Measurements from ENCODE around the gene PSTPIP2. TPM values are rescaled to one million over a fixed set of nuclear protein-coding genes. Genes with fewer than 3 reads are reported as not detected.

Gene PSTPIP2, protein sequence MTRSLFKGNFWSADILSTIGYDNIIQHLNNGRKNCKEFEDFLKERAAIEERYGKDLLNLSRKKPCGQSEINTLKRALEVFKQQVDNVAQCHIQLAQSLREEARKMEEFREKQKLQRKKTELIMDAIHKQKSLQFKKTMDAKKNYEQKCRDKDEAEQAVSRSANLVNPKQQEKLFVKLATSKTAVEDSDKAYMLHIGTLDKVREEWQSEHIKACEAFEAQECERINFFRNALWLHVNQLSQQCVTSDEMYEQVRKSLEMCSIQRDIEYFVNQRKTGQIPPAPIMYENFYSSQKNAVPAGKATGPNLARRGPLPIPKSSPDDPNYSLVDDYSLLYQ
- 17.2 and 20.2 TPM in 2 replicates for total RNA-seq

DNA sequence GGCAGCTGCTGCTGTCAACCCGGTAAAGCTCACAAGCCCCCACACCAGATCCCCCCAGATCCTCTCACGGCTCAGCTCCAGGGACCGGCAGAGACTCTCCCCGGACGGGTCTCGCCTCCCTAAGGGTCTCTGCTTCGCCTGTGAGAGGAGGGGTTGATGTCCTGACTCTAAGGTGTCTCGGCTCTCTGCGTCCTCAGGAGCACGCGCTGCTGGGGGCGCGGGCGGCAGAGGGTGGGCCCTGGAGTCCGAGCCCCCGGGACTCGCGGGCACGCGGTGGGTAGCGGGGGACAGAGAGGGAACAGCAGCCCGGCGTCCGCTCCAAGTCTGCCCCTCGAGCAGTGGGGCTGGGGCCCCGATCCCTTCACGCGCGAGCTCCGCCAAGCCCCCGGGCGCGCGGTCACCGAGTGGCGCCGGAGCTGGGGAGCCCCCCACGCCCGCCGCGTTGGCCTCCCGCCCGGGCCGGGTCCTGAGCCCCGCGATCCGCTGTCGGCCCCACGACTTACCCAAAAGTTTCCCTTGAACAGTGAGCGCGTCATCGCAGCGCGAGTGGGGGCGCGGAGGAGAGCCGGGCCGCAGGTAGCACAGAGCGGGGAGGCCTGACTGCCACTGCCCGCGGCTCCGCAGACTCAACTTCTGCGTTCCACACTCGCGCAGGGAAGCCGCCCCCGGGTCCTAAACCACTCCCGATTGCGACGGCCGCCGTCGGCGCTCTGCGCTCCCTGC, at the start of gene PSTPIP2:
Gene PSTPIP2, minus strand, starts transcription at position 608 of the 723 bp plus-strand sequence. Its CDS starts 72 bp downstream, at position 536.

DNA sequence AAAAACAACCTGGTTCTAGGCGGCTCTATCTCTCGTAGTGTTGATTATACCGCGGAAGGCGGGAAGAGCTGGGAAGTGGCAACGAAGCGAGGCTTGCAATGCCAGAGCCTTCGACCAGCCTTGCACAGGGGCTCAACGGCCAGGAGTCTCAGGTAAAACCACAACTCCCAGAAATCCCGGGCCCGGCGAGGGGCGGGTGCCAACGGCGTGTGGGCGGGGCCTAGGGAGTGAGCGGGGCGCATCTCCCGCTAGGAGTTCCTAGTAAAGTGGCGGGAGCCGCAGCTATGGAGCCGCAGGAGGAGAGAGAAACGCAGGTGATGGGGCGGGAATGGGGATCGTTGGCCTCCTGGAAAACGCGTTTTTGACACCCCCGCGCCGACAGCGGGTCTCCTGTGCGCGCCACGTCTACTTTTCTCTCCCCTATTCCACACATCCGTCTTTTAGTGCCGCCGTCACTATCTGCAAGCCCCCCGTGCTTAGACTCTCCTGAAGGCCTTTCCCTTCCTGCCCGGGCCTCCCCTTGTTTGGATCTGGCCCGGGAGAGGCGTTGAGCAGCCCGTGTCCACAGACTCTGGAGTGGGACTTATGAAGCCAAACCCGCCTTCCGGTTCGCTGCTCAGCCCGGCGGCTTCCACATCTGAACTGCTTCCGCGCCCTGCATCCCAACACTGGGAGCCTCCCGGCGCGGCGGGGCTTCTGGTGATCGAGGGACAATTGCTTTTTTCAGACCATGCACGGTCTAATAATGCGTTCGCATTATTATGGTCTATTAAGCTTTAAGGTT, 32.3 kb upstream of the PSTPIP2 start, which contains the start of gene HAUS1:
Gene HAUS1, plus strand, starts transcription at position 258 of the 784 bp plus-strand sequence. Its CDS starts 27 bp downstream, at position 285.

DNA sequence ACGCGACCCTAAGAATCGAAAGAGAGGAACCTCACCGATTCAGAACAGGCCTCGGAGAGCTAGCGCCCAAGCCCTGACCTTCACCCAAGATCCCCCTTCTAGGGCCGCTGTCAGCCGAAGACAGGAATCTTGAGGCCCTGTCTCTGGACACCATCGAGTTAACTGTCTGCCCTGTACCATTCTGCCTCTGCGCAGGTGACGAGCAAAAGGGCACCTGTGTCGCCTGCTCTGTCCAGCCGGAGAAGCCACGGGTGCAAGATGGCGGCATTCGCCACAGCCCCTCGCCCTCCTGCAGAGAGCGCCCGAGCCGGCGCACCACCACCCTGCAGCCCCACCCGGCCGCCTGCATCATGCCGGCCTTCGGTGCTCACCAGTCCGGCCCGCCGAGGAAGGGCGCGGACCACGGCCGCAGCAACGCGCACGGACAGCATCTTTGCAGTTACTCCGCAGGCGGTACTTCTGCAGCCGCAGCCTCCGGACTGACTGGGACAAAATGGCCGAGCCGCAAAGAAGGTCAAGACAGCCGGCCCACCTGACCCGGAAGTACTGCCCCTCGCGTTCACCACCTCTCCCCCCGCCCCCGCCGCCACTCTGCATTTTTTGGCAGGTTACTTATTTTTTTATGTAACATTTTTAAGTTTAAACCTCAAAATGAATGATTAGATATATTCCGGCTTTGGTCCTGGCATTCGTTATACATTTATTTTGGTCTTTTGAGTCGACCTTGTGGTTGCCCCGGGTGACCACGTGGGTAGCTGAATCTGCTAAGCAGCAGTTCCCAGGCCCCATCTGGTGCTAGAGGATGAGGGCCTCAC, 25.9 kb upstream of the PSTPIP2 start, which contains the start of gene ATP5F1A:
Gene ATP5F1A, minus strand, starts transcription at position 496 of the 815 bp plus-strand sequence. Its CDS starts 65 bp downstream, at position 431.

DNA sequence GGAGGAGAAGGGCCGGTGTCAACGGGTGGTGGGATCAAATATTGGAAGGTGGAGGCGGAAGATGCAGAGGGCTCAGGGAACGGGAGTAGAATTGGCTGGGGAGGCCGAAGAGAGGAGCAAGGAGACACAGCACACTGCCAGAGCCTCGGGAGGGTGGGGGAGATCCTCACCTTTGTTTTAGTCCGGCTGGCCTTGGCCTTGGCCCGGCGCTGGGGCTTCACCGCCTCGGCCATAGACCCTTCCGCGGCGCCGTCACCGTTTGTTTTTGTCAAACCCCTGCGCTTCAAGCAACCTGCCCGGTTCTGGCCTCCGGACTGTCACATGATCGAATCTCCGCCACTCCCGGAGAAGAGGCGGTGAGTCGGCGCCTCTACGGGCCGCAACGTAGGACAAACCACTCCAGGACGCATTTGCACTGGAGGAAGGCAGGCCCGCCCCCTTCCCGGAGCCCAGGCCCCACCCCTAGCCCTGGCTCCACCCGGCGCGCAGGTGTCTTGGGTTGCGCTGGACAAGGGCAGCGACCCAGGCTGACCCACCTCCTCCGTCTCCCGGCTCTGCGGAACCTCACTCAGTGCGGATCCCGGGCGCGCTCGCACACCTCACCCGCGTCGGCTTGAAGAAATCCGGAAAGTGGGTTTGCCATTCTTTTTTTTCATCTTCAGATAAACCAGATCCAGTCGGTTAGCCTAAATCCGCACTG, 104.9 kb downstream of the PSTPIP2 start, which contains the start of gene EPG5:
Gene EPG5, minus strand, starts transcription at position 323 of the 700 bp plus-strand sequence. Its CDS starts 90 bp downstream, at position 233.

Other genes with a start within 250 kb of the PSTPIP2 start
- gene SIGLEC15, start 246.6 kb downstream of the PSTPIP2 start, total RNA-seq = 0.07 TPM in 1 of 2 replicates, not detected in the other
- 6.7 and 12.4 TPM in 2 replicates for gene EPG5, start 104.9 kb downstream of the PSTPIP2 start, total RNA-seq
- 643 and 848 TPM in 2 replicates for gene ATP5F1A, start 26.0 kb upstream of the PSTPIP2 start, total RNA-seq
- gene HAUS1, start 32.1 kb upstream of the PSTPIP2 start, total RNA-seq = 51.4 and 77.1 TPM in 2 replicates